GM18520 (cell line): Measurements from ENCODE around the gene MRFAP1L1.

Experiments
- ATAC-seq: cut with Tn5 transposase; IDR thresholded peaks from one replicate; pipeline ENCODE4 v1.9.1; 2021; ENCODE audit not compliant: unreplicated experiment

The MRFAP1L1 gene

GRCh38 chr4:6663596-6664393 lies 45.9 kb downstream of the MRFAP1L1 start:
- no peak for ATAC-seq

DNA sequence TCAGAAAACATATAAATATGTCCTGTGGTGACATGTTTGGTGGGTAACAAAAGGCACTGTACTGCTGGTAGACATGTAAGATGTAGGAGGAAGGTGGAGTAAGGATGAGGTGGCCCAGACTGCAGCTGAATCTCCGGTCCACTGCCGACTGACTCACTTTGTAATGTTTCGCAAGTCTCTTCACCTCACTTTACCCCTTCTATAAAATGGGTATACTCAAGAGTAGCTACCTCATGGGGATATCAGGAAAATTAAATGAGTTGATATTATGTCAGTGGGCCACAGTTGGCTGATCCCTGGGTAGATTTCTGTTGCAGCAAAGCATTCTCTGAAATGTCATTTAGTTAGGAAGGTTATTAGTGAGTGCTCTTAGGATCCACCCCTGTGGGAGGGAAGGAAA lies 47.1 kb downstream of the MRFAP1L1 start:
- ATAC-seq: no peak

DNA sequence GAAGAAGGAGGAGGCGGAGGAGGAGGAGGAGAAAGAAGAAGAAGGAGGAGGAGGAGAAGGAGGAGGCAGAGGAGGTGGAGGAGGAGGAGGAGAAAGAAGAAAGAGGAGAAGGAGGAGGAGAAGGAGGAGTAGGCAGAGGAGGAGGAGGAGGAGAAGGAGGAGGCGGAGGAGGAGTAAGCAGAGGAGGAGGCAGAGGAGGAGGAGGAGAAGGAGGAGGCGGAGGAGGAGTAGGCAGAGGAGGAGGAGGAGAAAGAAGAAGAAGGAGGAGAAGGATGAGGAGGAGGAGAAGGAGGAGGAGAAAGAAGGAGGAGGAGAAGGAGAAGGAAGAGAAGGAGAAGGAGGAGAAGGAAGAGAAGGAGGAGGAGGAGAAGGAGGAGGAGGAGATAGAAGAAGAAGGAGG lies 49.2 kb downstream of the MRFAP1L1 start:
- ATAC-seq: no peak

DNA sequence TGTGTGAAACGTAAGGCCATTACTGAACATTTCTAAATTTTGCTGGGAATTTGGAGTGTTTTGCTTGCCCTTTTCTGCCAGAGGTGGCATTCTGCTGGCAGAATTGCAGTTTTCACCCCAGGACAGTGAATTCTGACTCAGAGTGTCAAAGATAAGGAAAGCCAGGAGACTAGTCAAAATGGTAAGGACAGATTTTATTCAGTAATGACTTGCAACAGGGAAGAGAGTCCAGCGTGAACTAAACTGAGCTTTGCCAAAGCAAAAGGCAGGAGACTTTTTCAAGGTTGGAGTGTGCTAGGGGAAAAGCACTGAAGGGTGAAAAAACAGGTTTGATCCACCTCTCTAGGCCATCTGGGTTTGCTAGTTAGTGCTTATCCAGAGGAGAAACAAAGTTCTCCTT lies 49.8 kb downstream of the MRFAP1L1 start:
- ATAC-seq: no peak

GRCh38 chr4:6658597-6659075 lies 51.0 kb downstream of the MRFAP1L1 start:
- no peak for ATAC-seq

DNA sequence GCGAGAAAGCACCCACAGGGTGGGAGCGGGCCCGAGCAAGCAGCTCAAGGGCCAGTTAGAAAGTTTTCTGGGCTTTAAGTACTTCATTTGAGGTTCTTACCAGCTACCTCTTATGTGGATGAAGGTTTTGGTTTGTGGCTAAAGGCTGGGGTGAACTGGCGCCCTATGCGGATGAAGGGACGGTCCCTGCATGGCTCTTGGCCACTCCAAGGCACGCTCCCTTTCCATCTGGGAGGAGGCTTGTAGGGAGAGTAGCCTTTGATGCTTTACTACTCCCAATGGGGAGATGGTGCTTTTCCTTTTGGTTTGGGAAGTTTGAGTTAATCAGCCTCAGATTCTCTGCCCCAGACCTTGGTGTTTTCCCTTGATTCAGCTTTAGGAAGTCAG lies 51.5 kb downstream of the MRFAP1L1 start:
- ATAC-seq: no peak
